ENCODE measurements around the gene ATXN10. TPM values are rescaled to one million over a fixed set of nuclear protein-coding genes. Genes with fewer than 3 reads are reported as not detected.
"Not testable (repeated sequence)": the region's sequence is repeated elsewhere in the genome, so short reads cannot be mapped to it uniquely, and the experiment has no call there.

ATXN10 gene
- total and polyA plus RNA-seq, 4 experiments from 2014 or later: 61.8 to 102 (median 76.3) TPM

- CTCF ChIA-PET (ENCODE audit: partially characterized antibody): interaction anchor here (1.7 kb wide), 1 partner anchor 11 kb away, joined by 7 read pairs; no protein-coding TSS in a partner anchor
- POLR2A ChIA-PET (ENCODE audit: partially characterized antibody): no interaction called here
- Mint-ChIP-seq H3K9me3 (peaks cover 0 to 3% (median 0%) of the 10 kb centered on the region in 8 donors), H3K36me3 (no peaks in the 10 kb centered on the region), H3K27me3 (peaks cover 9% of the 10 kb centered on the region in 2 donors), H3K4me3 (no peak overlapping the region), H3K4me1 (no peaks in the 10 kb centered on the region), H3K27ac (no peak overlapping the region)
- no peak for DNase-seq
- Histone ChIP-seq H3K4me3 (ENCODE audit: low read length in 2 of 2) (no peak overlapping the region), H3K36me3 (ENCODE audit: insufficient read depth, low read length) (no peaks in the 10 kb centered on the region), H3K9me3 (ENCODE audit: control insufficient read depth in 1 of 2, low read length in 2 of 2) (no peaks in the 10 kb centered on the region), H3K27ac (ENCODE audit: low read depth, low read length) (no peak overlapping the region), H3K4me1 (ENCODE audit: insufficient read depth, low read length) (no peaks in the 10 kb centered on the region), H3K27me3 (ENCODE audit: insufficient read depth, low read length) (no peaks in the 10 kb centered on the region)
- intact Hi-C loops (cut with micrococcal nuclease): no loop called here
These were observed 15.1 kb upstream of the ATXN10 start for GRCh38 chr22:45656577-45656976.

DNA sequence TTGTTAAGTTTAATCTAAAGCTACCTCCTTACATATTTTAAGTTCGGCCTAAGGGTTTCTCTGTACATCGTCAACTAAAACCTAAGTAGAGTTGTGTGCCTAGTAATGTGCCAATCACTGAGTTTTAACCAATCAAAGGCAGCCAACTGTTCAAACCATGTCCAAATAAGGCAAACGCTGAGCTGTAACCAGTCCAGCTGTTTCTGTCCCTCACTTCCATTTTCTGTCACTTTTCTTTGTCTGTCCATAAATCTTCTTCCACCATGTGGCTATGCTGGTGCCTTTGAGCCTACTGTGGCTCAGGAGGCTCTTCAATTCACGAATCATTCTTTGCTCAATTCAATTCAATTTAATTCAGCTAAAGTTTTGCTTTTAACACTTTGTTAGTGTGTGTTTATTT is 13.9 kb upstream of the ATXN10 start:
- no peak overlapping the region for H3K4me3 ChIP-seq (ENCODE audit: low read length in 2 of 2)
- no peaks in the 10 kb centered on the region for H3K4me1 ChIP-seq (ENCODE audit: insufficient read depth, low read length)
- DNase-seq: no peak
- intact Hi-C loops (cut with micrococcal nuclease): no loop called here
- no peaks in the 10 kb centered on the region for H3K9me3 ChIP-seq (ENCODE audit: control insufficient read depth in 1 of 2, low read length in 2 of 2)
- H3K9me3 Mint-ChIP-seq: peaks cover 0 to 4% (median 0%) of the 10 kb centered on the region in 8 donors
- peaks cover 9 to 11% of the 10 kb centered on the region in 2 donors for H3K27me3 Mint-ChIP-seq
- H3K4me1 Mint-ChIP-seq: no peaks in the 10 kb centered on the region
- no peak overlapping the region for H3K27ac ChIP-seq (ENCODE audit: low read depth, low read length)
- ChIA-PET POLR2A (ENCODE audit: partially characterized antibody) (no interaction called here), CTCF (ENCODE audit: partially characterized antibody) (interaction anchor here (1.9 kb wide), 1 partner anchor 13 kb away, joined by 4 read pairs; no protein-coding TSS in a partner anchor)
- H3K27me3 ChIP-seq (ENCODE audit: insufficient read depth, low read length): no peaks in the 10 kb centered on the region
- H3K4me3 Mint-ChIP-seq: no peak overlapping the region
- no peak overlapping the region for H3K27ac Mint-ChIP-seq
- no peaks in the 10 kb centered on the region for H3K36me3 Mint-ChIP-seq
- H3K36me3 ChIP-seq (ENCODE audit: insufficient read depth, low read length): no peaks in the 10 kb centered on the region

DNA sequence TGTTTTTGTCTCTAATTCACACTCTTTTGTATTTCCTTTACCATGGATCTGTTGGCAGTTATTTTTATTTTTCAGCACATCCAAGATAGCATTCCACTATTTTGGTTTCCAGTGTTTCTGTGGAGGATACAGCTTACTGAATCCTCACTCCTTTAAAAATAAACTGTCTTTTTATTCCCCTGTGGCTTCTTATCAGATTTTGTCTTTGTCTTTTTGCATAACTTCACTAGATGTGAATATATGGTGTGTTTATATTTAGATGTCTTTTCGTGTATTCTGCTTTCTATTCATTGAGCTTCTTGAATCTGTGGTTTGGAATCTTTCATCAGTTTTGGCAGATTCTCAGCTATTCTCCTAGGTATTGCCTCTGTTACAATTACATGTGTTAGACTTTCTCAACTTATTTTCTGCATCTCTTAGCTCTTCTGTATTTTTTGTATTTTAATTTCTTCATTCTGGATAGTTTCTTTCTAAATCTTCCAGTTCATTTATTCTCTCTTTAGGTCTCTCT is 7.4 kb upstream of the ATXN10 start:
- H3K9me3 Mint-ChIP-seq: peaks cover 0 to 6% (median 1%) of the 10 kb centered on the region in 8 donors
- Histone ChIP-seq H3K4me3 (ENCODE audit: low read length in 2 of 2) (no peak overlapping the region), H3K9me3 (ENCODE audit: control insufficient read depth in 1 of 2, low read length in 2 of 2) (no peaks in the 10 kb centered on the region), H3K27me3 (ENCODE audit: insufficient read depth, low read length) (no peaks in the 10 kb centered on the region), H3K36me3 (ENCODE audit: insufficient read depth, low read length) (no peaks in the 10 kb centered on the region), H3K27ac (ENCODE audit: low read depth, low read length) (no peak overlapping the region), H3K4me1 (ENCODE audit: insufficient read depth, low read length) (no peaks in the 10 kb centered on the region)
- no peak for DNase-seq
- H3K36me3 Mint-ChIP-seq: no peaks in the 10 kb centered on the region
- POLR2A ChIA-PET (ENCODE audit: partially characterized antibody): no interaction called here
- intact Hi-C loops (cut with micrococcal nuclease): no loop called here
- H3K4me3 Mint-ChIP-seq: no peak overlapping the region
- H3K27me3 Mint-ChIP-seq: peaks cover 7 to 17% of the 10 kb centered on the region in 2 donors
- CTCF ChIA-PET (ENCODE audit: partially characterized antibody): interaction anchor here (0.8 to 1.6 kb wide), 2 partner anchors 9 to 21 kb away, joined by 3 to 4 read pairs; no protein-coding TSS in a partner anchor
- H3K27ac Mint-ChIP-seq: no peak overlapping the region
- H3K4me1 Mint-ChIP-seq: no peaks in the 10 kb centered on the region

DNA sequence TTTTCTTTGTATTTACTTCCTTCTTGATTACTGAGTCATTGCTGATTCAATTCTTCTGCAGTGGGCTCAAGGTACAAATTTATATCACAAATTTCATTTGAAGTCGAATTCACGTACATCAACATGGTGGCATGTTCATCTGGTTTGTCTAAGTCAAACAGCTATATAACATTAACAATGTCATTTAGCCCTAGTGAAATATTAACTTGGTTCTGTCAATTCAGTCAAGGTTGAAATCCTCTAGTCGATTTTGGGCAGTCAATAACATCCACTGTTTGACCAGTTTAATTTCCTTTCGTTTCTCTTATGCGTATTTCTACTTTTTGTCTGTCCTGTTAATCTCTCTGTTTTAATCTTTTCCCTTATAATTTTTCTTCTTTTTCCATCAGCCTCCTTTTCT is 4.1 kb upstream of the ATXN10 start:
- Mint-ChIP-seq H3K4me3 (no peak overlapping the region), H3K27ac (no peak overlapping the region), H3K36me3 (peaks cover 0 to 1% of the 10 kb centered on the region in 2 donors), H3K4me1 (peaks cover under 1 to 9% (median 6%) of the 10 kb centered on the region in 4 donors), H3K9me3 (peaks cover 0 to 5% (median 1%) of the 10 kb centered on the region in 8 donors), H3K27me3 (peaks cover 4 to 15% of the 10 kb centered on the region in 2 donors)
- Histone ChIP-seq H3K36me3 (ENCODE audit: insufficient read depth, low read length) (no peaks in the 10 kb centered on the region), H3K27me3 (ENCODE audit: insufficient read depth, low read length) (no peaks in the 10 kb centered on the region), H3K27ac (ENCODE audit: low read depth, low read length) (no peak overlapping the region), H3K4me1 (ENCODE audit: insufficient read depth, low read length) (peaks cover 8% of the 10 kb centered on the region), H3K4me3 (ENCODE audit: low read length in 2 of 2) (no peak overlapping the region), H3K9me3 (ENCODE audit: control insufficient read depth in 1 of 2, low read length in 2 of 2) (no peaks in the 10 kb centered on the region)
- intact Hi-C loops (cut with micrococcal nuclease): no loop called here
- ChIA-PET CTCF (ENCODE audit: partially characterized antibody) (no interaction called here), POLR2A (ENCODE audit: partially characterized antibody) (interaction anchor here (1.0 kb wide), 1 partner anchor 9 kb away, joined by 3 read pairs; no protein-coding TSS in a partner anchor)
- no peak for DNase-seq

DNA sequence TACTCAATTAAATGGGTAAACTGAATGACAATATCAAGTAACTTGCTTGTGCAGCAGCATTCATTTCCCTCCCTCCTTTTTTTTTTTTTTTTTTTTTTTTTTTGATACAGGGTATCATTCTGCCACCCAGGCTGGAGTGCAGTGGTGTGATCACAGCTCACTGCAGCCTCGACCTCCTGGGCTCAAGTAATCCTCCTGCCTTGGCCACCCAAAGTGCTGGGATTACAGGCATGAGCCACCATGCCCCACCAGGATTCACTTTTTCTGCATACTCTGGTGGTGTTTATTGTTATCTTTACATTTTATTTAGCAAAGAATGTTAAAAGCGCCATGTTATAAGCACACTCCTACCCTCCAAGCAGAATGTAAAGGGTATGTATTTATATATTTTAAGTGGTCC is 1.3 kb upstream of the ATXN10 start:
- intact Hi-C loops (cut with micrococcal nuclease); H3K9me3 ChIP-seq (ENCODE audit: control insufficient read depth in 1 of 2, low read length in 2 of 2); H3K36me3 ChIP-seq (ENCODE audit: insufficient read depth, low read length); POLR2A ChIA-PET (ENCODE audit: partially characterized antibody); DNase-seq; H3K4me3 ChIP-seq (ENCODE audit: low read length in 2 of 2); H3K27me3 Mint-ChIP-seq; H3K27ac ChIP-seq (ENCODE audit: low read depth, low read length); H3K9me3 Mint-ChIP-seq; H3K36me3 Mint-ChIP-seq; H3K27me3 ChIP-seq (ENCODE audit: insufficient read depth, low read length): not testable (repeated sequence)
- CTCF ChIA-PET (ENCODE audit: partially characterized antibody): interaction anchor here (1.2 kb wide), 1 partner anchor 25 kb away, joined by 4 read pairs; no protein-coding TSS in a partner anchor
- peaks cover 31% of the 10 kb centered on the region for H3K4me1 ChIP-seq (ENCODE audit: insufficient read depth, low read length)
- H3K4me3 Mint-ChIP-seq: peak overlapping the region in 1 of 8 donors; percentile 89
- peaks cover 22 to 37% (median 31%) of the 10 kb centered on the region in 4 donors for H3K4me1 Mint-ChIP-seq
- peak overlapping the region in 1 of 7 donors; percentile 75 for H3K27ac Mint-ChIP-seq

GRCh38 chr22:45670981-45671782 is 452 bp upstream of the ATXN10 start:
- Histone ChIP-seq H3K9me3 (ENCODE audit: control insufficient read depth in 1 of 2, low read length in 2 of 2) (no peaks in the 10 kb centered on the region), H3K4me3 (ENCODE audit: low read length in 2 of 2) (peak overlapping the region; percentile 52 to 83), H3K4me1 (ENCODE audit: insufficient read depth, low read length) (peaks cover 31% of the 10 kb centered on the region), H3K27me3 (ENCODE audit: insufficient read depth, low read length) (no peaks in the 10 kb centered on the region), H3K36me3 (ENCODE audit: insufficient read depth, low read length) (no peaks in the 10 kb centered on the region), H3K27ac (ENCODE audit: low read depth, low read length) (peak overlapping the region; percentile 36)
- Mint-ChIP-seq H3K27me3 (peaks cover 0 to 8% of the 10 kb centered on the region in 2 donors), H3K9me3 (peaks cover 0 to 3% (median 0%) of the 10 kb centered on the region in 8 donors), H3K4me3 (peak overlapping the region; percentile 87 to 95 (median 90)), H3K4me1 (peaks cover 25 to 41% (median 34%) of the 10 kb centered on the region in 4 donors), H3K27ac (peak overlapping the region; percentile 61 to 92 (median 84)), H3K36me3 (peaks cover 3% of the 10 kb centered on the region in 2 donors)
- CTCF ChIA-PET (ENCODE audit: partially characterized antibody): interaction anchor here (1.2 kb wide), 1 partner anchor 26 kb away, joined by 4 read pairs; no protein-coding TSS in a partner anchor
- POLR2A ChIA-PET (ENCODE audit: partially characterized antibody): no interaction called here
- DNase-seq: no peak
- intact Hi-C loops (cut with micrococcal nuclease): no loop called here

All from CD4-positive, alpha-beta memory T cell (primary cell).